Gastrocnemius medialis (tissue), 4 donors: Measurements from ENCODE around the gene TTC4.

Experiments
- CTCF ChIP-seq, 5 experiments: fragments of 450-650 bp in 3 of 5; fragments of 200-600 bp in 2 of 5; sonication (generic) in 2 of 5; IDR thresholded peaks in 4 of 5; conservative IDR thresholded peaks in 1 of 5; 1 replicate in 4 of 5; 2 replicates in 1 of 5; pipeline ENCODE4 v1.5.1; 2016 to 2019; ENCODE audit warnings: antibody characterized with exemption in 5 of 5, mild to moderate bottlenecking in 3 of 5, moderate library complexity in 3 of 5
- POLR2A ChIP-seq, 2 donors: fragments of 450-650 bp; IDR thresholded peaks; one replicate each; pipeline ENCODE4 v1.6.1; 2017; ENCODE audit warnings: antibody characterized with exemption in 2 of 2, mild to moderate bottlenecking in 2 of 2, moderate library complexity in 2 of 2

GRCh38 chr1:54777011-54777410 is 61.4 kb downstream of the TTC4 start:
- TF ChIP-seq CTCF (IDR thresholded peaks at IDR 0.05 in 4 of 5, conservative IDR thresholded peaks at IDR 0.05 in 1 of 5), result no peak
- TF ChIP-seq POLR2A (IDR thresholded peaks at IDR 0.05), result no peak
